Activated T-cell treated with anti-CD3 and anti-CD28 coated beads for 48 hours (primary cell): ENCODE results near the gene TMEM222.

Source experiments
- DNase-seq: peaks from one replicate; pipeline ENCODE4 v3.0.0-alpha.2; 2020; ENCODE audit warnings: low read depth

The TMEM222 gene

DNA sequence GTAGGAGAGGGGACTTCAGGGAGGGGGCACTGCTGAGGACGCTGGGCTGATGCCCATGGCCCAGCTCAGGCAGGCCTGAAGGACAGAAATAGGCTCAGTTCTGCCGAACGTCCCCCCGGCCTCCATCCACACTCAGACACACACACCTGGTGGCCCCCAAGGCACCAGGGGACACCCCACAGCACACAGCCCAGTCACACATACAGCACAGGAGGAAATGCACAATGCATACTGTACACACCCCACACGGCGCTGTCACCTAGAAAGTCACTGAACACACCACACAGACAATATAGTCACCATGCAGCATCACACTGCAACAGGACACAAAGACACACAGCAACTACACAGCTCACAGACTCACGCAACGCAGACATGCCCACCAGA, 20.4 kb downstream of the TMEM222 start:
- no peak for DNase-seq

DNA sequence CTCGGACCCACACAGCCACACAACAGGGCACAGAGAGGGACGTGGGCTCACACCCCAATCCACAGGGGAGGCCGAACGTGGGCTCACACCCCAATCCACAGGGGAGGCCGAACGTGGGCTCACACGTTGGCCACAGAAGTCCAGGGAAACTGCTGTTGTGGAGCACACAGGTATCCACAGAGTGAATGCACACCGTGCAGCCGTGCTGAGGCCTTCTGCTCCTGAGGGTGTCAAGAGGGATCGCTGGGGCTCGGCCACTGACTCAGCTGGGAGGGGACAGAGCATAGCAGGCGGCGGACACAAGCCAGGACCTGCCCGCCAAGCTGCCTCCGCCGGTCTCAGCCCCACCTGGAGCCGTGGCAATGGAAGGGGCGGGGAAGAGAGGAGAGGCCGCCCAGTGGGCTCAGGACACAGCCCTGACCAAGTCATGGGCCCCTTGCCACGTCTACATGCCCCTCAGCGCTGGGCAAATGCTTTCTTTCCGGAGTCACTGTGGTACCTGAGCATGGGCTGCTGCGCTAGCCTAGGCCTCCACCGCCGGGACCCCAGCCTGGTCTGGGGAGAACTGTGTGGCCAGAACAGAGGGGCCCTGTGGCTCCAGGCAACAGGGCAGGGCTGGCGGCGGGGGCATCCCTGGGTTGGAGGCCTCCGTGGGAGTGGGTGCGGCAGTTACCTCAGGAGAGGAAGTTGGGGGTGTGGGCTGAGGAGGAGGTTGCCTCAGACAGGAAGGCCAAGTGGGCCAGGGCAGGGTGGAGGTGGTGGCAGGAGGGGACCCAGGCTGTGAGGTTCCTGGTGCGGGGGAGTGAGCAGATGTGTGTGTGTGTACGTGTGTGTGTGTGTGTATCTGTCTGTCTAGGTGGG, 21.0 kb downstream of the TMEM222 start:
- DNase-seq: peak; percentile 45

DNA sequence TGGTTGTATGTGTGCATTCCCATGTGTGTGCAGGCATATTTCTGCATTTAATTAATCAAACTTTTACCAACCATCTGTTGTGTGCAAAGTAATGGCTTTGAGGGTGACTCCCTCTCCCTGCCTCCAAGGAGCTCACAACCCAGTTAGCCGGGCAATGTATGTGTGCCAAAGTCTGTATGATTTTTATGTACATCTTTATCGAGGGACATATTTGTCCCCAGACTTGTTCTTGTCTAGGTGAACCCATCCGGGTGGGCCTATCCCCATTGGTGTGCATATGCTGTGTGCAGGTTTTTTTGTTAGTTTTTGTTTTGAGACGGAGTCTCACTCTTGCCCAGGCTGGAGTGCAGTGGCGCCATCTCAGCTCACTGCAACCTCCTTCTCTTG, 21.7 kb downstream of the TMEM222 start:
- DNase-seq: no peak

DNA sequence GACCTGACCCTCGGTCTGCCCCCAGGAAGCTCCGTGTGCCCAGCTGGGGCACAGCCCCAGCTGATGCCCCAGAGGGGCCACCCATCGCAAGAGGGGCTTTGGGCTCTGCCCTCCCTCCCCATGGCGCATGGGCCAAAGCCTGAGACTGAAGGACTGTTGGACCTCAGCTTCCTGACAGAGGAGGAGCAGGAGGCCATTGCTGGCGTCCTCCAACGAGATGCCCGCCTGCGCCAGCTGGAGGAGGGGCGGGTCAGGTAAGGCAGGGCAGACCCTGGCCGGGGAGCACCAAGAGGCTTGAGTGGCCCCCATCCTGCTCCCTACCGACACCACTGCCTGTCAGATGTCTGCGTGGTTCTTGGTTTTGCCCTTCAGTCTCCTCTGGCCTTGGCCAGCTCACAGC, 23.3 kb downstream of the TMEM222 start:
- DNase-seq: no peak

DNA sequence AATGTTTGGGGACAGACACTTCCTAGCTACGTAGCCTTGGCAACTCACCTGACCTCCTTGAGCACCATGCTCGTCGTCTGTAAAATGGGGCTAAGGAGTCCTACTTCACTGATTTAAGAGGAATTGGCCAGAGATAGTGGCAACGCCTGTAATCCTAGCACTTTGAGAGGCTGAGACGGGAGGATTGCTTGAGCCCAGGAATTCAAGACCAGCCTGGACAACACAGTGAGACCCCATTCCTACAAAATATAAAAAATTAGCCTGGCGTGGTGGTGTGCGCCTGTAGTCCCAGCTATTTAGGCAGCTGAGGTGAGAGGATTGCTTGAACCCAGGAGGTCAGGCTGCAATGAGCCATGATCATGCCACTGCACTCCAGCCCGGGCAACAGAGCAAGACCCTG, 24.4 kb downstream of the TMEM222 start:
- no peak for DNase-seq

DNA sequence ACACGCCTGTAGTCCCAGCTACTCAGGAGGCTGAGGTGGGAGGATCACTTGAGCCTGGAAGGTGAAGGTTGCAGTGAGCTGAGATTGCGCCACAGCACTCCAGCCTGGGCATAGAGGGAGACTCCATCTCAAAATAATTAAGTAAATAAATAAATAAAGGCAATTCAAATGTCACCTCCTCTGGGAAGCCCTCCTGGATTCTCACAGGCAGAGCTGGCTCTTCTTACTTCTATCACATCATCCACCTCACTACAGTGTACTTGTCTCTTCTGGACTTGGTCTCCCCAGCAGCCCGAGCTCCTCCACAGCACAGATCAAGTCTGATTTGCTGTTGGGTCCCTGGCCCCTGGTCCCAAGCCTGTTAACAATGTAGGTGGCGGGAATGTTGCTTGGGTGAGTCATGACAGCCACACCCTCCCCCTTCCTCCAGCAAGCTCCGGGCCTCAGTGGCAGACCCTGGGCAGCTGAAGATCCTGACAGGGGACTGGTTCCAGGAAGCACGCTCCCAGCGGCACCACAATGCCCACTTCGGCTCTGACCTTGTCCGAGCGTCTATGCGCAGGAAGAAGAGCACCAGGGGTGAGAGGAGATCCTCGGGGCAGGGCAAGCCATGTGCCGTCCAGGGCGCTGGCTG, 25.1 kb downstream of the TMEM222 start:
- DNase-seq: no peak

DNA sequence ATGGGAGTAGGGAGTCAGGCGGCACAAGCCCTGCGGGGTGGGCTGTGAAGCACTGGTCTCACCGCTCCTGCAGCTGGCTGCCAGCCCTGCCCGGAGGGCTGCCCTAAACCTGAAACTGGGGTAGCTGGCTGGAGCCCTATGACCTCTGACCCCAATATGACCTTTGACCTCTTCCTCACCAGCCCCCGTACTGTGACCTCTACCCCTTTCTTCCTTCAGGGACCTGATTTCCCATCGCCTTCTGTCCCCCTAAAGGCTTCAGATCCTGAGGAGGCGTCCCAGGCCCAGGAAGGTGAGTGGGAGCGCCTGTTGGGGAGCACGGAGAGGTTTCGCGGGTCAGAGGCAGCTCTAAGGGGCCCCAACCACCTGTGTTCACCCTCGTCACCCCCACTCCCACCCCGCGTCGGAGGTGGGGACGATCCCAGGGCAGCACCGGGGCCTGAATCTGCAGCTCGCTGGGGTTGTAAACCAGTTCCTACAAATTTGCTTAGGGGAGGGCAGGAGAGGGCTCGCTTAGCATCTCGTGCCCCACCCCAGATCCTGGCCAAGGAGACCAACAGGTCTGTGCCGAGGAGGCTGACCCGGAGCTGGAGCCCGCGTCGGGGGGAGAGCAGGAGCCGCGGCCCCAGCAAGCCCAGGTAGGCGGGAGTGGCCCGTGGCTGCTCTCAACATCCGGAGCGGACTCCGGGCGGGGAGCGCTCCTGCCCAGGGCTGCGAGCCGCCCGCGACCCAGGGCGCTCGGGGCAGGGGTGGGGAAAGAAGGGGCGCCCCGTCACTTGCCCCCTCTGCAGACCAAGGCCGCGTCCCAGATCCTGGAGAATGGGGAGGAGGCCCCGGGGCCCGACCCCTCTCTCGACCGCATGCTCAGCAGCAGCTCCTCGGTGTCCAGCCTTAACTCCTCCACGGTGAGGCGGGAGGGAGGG, 27.2 kb downstream of the TMEM222 start:
- no peak for DNase-seq

DNA sequence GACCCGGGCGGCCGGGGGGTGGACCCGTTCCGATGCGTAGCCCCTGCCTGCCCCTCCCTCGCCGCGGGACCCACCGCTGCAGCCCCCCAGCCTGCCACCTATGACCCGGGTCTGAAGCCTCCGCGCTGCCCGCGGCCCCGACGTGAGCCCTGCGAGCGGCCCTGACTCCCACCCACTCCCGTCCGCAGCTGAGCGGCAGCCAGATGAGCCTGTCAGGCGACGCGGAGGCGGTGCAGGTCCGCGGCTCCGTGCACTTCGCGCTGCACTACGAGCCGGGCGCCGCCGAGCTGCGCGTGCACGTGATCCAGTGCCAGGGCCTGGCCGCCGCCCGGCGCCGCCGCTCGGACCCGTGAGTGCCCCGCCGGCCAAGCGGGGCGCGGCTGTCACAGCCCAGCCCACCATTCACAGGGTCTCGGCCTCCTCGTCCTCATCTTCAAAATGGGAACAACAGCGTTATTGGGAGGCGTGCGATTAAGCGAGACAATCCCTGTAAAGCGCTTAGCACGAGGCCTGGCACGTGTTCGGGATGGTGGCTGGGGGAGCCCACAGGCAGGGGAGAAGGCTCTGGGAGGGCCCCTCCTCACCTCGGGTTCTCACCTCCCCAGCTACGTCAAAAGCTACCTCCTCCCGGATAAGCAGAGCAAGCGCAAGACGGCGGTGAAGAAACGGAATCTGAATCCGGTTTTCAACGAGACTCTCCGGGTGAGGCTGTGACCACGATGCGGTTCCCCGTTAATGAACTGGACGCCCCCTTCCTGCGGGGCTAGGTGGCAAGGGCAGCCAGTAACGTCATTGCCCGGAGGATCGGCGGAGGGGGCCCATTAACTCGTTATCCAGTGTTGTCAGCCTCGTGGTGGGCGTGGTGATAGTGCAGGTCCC, 28.1 kb downstream of the TMEM222 start:
- no peak for DNase-seq

DNA sequence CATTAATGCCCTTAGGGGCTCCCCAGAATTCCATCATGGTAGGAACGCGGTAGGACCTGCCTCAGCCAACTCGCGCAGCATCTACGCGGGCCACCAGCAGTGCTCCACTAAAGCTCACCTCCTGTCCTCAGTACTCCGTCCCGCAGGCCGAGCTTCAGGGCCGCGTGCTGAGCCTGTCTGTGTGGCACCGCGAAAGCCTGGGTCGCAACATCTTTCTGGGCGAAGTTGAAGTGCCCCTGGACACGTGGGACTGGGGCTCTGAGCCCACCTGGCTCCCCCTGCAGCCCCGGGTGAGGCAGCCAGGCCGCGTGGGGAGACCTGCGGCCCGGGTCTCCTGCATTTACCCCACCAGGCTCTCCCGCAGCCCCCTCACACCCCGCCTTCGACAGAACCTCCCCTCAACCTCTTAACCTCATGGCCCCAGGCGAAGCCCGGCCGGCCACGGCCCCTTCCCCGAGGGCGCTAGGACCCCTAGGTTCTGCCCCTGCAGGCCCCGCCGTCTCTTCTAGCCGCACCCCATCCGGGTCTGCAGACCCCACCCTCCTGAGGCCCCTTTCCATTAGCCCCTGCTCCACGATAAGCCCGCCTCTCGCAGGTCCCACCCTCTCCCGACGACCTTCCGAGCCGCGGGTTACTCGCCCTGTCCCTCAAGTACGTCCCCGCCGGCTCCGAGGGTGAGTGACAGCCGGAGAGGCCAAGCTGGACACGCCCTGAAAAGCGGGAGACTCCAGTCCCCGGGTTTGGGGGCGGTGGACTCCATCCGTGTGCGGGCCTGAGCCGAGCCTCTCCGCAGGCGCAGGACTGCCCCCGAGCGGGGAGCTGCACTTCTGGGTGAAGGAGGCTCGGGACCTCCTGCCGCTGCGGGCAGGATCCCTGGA, 28.9 kb downstream of the TMEM222 start:
- no peak for DNase-seq

DNA sequence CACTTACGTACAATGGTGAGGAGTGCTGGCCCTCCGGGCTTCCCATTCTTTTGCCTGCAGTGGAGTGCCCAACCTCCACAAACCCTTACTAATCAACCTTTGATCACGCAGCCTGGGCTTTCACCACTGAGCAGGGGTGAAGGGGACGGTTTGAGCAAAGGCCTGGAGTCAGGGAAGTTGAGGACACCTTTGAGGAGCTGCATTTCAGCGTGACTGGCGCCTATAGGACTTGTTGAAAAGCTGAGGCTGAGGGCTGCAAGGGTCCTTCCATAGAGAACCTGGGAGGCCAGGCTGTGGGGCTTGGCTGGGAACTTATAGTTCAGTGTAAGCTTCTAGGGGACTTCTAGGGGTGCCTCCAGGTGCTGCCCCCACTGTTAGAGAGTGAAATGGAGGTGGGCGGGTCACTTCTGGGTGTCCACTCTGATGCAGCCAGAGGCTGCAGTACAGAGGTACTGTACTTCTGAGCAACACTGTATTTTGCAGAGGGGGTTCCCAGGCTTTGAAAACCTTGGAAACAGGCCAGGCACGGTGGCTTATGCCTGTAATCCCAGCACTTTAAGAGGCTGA, 29.7 kb downstream of the TMEM222 start:
- no peak for DNase-seq

DNA sequence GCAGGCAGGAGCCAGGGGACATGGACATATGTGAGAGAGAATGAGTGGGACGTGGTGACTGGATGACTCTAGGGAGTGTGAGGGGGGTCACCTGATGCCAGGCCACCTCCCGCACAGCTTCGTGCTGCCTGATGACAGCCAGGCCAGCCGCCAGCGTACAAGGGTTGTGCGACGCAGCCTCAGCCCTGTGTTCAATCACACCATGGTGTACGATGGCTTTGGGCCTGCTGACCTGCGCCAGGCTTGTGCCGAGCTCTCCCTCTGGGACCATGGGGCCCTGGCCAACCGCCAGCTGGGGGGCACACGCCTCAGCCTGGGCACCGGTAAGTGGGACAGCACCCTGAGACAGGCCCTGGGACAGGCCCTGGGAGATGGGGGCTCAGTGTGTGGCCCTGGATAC, 31.2 kb downstream of the TMEM222 start:
- DNase-seq: no peak

DNA sequence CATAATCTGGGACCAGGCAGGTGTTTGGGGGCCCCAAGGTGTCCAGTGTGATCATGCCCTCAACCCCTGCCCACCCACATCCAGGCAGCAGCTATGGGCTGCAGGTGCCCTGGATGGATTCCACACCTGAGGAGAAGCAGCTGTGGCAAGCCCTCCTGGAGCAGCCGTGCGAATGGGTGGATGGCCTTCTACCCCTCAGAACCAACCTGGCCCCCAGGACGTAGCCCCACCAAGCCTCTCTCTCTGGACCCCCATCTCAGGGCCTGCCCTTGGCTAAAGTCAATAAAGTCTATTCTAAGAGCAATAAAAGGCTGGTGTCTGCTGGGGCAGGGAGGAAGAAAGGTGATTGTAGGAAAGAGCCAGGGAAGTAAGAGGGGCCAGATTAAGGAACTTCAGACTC, 31.7 kb downstream of the TMEM222 start:
- DNase-seq: no peak

DNA sequence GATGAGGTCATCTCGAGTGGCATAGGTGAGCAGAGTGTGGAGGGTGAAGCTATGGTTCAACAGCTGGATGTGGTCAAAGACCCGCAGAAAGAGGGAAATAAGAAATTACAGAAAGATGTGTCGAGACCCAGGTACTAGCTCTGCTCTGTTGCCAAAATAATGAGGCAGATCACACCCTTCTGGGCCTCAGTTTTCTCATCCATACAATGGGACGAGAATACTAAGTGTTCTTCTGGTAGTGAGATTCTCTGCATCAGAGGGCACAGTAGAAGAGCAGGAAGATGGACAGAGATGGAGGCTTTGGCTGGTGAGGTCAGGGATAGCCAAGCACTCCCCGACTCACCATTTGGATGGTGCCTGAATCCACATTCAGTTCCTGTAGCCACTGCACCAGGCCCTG, 33.7 kb downstream of the TMEM222 start:
- DNase-seq: no peak

DNA sequence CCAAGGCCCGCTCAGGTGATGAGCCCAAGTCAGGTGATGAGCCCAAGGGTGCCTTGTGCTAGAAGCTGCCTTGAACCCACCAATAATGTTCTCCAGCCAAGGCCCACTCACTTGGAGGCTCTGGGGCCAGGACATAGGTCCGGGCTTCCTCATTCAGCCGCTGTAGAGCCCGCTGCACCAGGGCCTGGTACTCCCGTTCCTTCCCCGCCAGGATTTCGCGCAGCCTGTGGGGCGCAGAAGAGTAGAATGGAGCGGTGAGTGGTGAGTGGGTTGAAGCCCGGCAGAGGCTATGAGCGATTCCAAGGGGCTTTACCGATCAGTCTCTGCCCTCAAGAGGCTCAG, 34.3 kb downstream of the TMEM222 start:
- no peak for DNase-seq

DNA sequence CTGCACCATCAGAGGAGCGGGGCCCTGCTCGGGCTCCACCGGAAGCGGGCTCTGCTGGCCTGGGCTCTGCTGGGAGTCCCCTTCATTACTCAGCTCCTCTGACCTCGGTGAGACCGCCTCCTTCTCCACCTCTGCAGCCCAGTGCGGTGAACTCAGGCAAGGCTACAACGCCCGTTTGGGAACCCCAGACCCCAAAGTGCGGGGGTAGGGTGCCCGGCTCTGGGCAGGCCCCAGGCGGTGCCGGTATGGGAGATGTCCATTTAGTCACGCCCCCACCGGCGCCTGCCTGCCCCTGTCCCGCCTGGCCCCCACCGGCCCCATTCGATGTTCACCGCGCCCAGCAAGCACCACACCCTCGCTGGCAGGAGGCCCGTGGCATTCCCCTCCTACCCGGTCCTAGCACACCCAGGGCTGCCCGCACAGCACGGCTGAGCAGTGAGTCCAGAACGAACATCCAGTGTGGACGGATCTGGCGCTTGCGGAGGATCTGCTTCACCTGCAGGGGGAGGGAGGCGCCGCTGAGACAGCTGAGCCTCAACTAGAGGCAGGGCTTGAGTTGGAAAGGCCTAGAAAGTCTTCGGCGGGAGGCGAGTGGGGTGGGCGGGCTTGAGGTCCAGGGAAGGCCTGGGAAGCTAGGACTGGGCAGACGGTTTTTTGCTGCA, 34.8 kb downstream of the TMEM222 start:
- DNase-seq: peak; percentile 33

DNA sequence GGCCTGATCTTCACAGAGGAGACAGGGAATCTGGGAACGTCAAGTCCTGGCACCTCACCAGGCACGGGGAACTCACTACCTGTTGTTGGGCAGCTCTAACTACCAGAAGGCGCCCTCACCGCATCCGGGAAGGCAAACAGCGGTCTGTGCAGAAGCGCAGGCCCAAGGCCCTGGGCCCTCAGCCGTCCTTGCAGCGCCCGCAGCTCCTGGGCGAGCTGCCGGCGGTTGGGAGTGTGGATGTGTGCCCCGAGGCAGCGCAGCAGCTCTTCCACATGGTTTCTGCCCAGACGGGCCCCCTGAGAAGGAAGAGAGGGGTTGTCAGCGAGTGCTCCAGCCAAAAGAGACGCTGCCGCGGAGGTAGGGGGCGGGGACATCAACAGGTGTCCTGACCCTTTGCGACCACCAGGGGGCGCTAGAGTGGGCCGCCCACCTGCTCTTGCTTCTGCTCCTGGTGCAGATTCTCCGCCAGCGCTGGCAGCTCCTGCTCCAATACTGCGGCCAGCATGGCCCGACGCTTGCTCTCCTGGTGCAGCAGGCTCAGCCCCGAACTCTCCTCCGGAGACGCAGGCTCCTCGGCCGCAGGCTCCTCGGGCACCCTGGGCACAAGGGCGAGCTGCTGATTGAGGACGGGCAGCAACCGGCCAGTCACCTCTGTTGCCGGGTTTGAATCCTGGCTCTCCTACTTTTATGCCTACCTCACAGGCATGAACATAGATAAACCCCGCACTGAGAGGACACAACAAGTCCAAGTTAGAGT, 35.5 kb downstream of the TMEM222 start:
- DNase-seq: peak; percentile 79

DNA sequence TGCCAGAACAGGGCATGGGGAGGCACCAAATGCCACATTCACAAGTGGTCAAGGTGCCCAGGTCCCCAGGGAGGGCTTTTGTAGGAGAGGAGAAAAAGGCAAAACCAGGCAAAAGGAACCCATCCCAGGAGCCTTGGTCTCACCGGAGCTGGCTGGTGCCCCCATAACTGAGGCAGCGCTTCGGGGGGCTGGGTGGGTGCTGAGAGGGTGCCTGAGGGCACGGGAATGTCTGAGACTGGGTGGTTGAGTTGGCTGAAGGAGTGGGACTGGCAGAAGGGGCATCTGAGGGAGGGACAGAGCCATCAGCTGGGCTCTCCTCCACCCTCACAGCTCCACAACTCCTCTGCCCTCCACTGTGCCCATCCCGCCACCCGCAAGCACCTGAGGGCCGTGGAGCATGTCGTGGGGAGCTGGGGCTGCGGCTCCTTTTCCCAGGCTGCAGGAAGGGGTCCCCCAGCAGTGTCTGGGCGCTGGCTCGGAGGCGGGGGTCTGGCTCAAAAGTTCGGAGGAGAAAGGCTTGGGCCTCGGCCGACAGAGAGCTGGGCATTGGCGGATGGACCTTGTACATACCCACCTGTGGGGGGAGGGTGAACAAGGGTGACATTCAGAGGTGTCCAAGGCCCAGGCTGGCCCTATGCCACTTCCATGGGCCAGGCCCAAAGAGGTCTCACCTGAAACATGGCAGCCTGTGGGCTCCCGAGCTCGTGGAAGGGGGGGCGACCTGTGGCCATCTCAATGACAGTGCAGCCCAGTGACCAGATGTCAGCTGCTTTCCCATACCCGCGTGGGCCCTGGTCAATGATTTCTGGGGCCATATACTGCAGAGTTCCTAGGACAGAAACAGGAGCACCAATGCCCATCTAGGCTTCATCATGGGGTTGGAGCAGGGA, 36.3 kb downstream of the TMEM222 start:
- no peak for DNase-seq

DNA sequence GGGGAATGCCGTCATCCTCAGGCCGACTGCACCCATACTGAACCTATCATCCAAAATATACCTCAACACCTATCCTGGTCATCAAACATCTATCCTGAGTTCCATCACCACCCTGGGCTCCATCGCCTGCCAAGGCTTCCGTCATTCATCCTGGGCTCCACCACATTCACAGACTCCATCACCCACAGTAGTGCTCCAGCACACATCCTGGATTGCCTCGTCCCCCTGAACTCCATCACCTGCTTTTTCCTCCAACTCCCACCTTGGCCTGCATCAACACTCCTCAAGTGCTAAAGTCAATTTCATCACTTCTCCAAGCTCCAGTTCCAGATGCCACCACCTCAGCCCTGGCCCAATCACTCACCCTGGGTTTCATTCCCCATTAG, 37.0 kb downstream of the TMEM222 start:
- DNase-seq: no peak
